GM20000 (cell line): Measurements from ENCODE around the gene U2AF2.
A peak's percentile ranks its signal among the peaks of the same experiment; 100 is the strongest.

Source experiments
- DNase-seq: peaks from one replicate; pipeline ENCODE4 v3.0.0; 2012; ENCODE audit warnings: low spot score
- CTCF ChIP-seq: IDR thresholded peaks from 2 replicates; pipeline ENCODE4 v1.5.1; 2012; ENCODE audit warnings: mild to moderate bottlenecking, control low read depth; ENCODE audit errors: extremely low read depth, missing control alignments

The U2AF2 gene

GRCh38 chr19:55650126-55650557 lies 4.7 kb upstream of the U2AF2 start:
- peak; percentile 65 for DNase-seq
- TF ChIP-seq CTCF, result no peak

GRCh38 chr19:55650602-55651230 lies 4.1 kb upstream of the U2AF2 start:
- TF ChIP-seq CTCF, result no peak
- DNase-seq, result no peak

GRCh38 chr19:55651236-55651635 lies 3.6 kb upstream of the U2AF2 start:
- no peak for DNase-seq
- TF ChIP-seq CTCF, result no peak

GRCh38 chr19:55652311-55653128 lies 2.3 kb upstream of the U2AF2 start:
- DNase-seq, result no peak
- no peak for TF ChIP-seq CTCF

GRCh38 chr19:55653651-55654322 lies 1.0 kb upstream of the U2AF2 start:
- peak; percentile 95 for DNase-seq
- TF ChIP-seq CTCF, result peak; percentile 100

GRCh38 chr19:55654323-55654867 lies 440 bp upstream of the U2AF2 start:
- TF ChIP-seq CTCF, result no peak

GRCh38 chr19:55655648-55656040 lies 809 bp downstream of the U2AF2 start:
- no peak for DNase-seq
- no peak for TF ChIP-seq CTCF

More at GRCh38 chr19:55654323-55654867, 440 bp upstream of the U2AF2 start:
- DNase-seq, result peak; percentile 95
